Right lung (tissue), 5 donors: ENCODE measurements around the gene MTHFSD. TPM values are rescaled to one million over a fixed set of nuclear protein-coding genes. Genes with fewer than 3 reads are reported as not detected.

Experiments used
- DNase-seq, 2 donors: peaks; one replicate each; pipeline ENCODE4 v3.0.0-alpha.2; 2013
- polyA plus RNA-seq, 5 donors: library from polyadenylated mRNA; unstranded; fragments of 120-200 nt; gene quantifications; one replicate each; pipeline versions ENCODE4 v1.2.1 to v1.2.3, GENCODE V29; 2013; ENCODE audit warnings: inconsistent platforms in 1 of 5, low replicate concordance in 1 of 5; ENCODE audit not compliant: insufficient read length in 5 of 5, insufficient read depth in 1 of 5

Gene MTHFSD
- polyA plus RNA-seq, 5 donors: 22.5 to 30.8 (median 28.9) TPM

DNA sequence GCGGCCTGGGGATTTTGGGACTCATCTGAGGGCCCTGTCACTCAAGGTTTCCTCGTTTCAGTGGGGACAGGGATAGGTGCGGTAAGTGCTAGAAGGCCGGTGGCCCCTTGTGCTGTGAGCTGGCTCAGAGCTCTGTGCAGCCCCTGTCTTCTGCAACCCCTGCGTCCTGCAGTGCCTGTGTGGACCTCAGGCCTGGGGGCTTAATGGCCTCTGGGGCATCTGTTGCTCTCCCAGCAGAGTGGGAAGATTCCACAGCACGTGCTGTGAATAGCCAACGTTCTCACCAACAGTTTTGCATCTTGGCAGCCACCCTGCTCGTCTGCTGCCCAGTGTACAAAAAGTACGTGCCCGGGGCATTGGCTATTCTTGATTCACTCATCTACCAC lies 16.5 kb upstream of the MTHFSD start:
- DNase-seq: no peak

DNA sequence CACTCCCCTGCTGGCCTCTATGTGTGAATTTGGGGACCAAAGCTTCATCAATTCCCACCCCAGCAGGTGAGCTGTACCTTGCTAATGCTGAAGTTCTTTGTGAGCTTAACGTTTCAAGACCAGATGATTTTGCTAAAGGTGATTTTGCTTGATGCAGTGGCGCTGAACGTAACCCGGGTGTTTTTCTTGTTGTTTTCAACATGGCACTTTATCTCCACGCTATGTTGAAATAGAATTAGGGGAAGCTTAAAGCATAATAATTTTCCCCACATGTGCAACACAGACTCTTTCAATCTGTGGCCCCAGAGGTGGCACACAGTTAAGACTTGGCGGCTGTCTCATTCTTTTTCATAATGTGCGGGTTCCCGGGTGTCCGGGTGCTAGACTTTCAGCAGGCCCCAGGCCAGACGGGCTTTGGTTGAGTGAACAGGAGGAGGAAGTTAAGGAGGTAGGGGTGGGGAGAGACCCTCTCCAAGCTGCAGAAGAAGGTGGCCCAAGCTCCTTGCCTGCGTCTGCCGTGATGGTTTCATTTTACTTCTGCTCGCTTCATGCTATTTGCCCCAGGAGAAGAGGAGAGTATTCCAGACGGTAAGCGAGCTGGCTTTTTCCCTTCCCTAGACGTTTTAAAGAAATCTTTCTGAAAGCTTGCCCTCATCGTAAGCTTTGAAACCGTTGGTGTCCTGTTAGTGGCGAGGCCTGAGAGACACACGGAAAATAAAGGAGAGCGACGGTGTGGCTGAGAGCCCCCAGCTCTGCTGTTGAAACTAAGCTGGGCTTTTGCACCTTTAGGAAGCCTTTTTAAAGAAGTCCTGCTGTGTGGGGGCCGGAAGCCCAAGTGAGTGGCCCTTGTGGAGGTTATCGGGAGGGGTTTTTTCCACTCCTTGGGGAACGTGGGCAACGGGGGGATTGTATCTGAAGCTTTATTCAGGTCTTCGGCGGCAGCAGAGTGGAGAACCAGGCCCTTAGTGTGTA lies 15.8 kb upstream of the MTHFSD start:
- DNase-seq: no peak

DNA sequence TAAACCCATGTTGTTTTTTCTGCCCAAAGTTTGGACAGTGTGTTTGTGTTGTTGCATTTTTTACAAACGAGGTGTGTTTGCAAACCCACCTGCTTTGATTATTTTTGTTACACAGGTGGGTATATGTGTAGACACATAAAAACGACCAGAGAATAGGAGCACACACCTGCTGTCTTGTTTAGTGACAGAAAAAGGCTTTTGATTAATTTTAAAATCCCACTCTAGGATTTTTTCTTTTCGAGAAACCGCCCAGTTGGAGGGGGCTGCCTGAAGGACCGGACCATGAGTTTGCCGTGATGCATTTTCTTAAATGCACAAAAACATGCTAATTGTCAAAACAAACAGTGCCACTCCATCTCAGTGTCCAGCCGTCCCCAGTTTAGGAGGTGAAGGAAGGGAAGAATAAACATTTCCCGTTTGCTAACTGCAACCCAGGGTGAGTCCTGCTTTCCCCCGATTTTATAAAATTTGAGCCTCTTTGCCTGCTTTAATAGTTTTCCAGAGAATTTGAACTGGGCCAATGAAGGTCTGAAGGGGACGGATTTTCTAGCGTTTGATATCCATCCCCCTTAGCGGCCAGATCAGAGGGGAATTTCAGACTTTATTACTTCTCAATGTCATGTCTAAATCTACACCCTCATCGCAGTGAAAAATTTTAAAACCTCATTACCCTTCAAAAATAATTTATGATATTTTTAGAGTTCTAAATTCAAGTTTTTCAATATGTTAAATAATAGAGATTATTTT lies 14.8 kb upstream of the MTHFSD start:
- DNase-seq: no peak

DNA sequence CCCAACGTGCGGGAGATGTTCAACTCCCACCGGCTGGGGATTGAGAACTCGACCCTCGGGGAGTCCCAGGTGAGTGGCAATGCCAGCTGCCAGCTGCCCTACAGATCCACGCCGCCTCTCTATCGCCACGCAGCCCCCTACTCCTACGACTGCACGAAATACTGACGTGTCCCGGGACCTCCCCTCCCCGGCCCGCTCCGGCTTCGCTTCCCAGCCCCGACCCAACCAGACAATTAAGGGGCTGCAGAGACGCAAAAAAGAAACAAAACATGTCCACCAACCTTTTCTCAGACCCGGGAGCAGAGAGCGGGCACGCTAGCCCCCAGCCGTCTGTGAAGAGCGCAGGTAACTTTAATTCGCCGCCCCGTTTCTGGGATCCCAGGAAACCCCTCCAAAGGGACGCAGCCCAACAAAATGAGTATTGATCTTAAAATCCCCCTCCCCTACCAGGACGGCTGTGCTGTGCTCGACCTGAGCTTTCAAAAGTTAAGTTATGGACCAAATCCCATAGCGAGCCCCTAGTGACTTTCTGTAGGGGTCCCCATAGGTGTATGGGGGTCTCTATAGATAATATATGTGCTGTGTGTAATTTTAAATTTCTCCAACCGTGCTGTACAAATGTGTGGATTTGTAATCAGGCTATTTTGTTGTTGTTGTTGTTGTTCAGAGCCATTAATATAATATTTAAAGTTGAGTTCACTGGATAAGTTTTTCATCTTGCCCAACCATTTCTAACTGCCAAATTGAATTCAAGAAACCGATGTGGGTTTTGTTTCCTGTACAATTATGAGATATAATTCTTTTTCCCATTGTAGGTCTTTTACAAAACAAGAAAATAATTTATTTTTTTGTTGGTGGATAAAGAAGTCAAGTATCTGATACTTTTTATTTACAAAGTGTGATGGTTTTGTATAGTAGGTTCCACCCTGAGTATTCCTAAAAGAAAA lies 13.9 kb upstream of the MTHFSD start:
- no peak for DNase-seq

DNA sequence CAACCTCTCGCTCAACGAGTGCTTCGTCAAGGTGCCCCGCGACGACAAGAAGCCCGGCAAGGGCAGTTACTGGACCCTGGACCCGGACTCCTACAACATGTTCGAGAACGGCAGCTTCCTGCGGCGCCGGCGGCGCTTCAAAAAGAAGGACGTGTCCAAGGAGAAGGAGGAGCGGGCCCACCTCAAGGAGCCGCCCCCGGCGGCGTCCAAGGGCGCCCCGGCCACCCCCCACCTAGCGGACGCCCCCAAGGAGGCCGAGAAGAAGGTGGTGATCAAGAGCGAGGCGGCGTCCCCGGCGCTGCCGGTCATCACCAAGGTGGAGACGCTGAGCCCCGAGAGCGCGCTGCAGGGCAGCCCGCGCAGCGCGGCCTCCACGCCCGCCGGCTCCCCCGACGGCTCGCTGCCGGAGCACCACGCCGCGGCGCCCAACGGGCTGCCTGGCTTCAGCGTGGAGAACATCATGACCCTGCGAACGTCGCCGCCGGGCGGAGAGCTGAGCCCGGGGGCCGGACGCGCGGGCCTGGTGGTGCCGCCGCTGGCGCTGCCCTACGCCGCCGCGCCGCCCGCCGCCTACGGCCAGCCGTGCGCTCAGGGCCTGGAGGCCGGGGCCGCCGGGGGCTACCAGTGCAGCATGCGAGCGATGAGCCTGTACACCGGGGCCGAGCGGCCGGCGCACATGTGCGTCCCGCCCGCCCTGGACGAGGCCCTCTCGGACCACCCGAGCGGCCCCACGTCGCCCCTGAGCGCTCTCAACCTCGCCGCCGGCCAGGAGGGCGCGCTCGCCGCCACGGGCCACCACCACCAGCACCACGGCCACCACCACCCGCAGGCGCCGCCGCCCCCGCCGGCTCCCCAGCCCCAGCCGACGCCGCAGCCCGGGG lies 12.9 kb upstream of the MTHFSD start:
- DNase-seq: no peak

DNA sequence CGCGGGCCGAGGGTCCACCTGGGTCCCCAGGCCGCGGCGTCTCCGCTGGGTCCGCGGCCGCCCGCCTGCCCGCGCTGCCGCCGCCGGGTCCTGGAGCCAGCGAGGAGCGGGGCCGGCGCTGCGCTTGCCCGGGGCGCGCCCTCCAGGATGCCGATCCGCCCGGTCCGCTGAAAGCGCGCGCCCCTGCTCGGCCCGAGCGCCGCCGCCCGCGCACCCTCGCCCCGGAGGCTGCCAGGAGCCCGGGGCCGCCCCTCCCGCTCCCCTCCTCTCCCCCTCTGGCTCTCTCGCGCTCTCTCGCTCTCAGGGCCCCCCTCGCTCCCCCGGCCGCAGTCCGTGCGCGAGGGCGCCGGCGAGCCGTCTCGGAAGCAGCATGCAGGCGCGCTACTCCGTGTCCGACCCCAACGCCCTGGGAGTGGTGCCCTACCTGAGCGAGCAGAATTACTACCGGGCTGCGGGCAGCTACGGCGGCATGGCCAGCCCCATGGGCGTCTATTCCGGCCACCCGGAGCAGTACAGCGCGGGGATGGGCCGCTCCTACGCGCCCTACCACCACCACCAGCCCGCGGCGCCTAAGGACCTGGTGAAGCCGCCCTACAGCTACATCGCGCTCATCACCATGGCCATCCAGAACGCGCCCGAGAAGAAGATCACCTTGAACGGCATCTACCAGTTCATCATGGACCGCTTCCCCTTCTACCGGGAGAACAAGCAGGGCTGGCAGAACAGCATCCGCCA lies 12.1 kb upstream of the MTHFSD start:
- no peak for DNase-seq

DNA sequence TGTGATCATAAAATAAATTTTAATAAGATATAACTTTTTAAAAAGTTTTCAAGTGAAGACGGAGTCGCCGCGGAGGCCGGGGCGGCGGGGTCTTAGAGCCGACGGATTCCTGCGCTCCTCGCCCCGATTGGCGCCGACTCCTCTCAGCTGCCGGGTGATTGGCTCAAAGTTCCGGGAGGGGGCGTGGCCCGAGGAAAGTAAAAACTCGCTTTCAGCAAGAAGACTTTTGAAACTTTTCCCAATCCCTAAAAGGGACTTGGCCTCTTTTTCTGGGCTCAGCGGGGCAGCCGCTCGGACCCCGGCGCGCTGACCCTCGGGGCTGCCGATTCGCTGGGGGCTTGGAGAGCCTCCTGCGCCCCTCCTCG lies 11.5 kb upstream of the MTHFSD start, which contains the start of gene FOXC2:
FOXC2 (plus strand) TSS at position 229 of the 365 bp plus-strand sequence. CDS start 507 bp downstream, outside the sequence.
- peak; percentile 85 to 89 for DNase-seq

DNA sequence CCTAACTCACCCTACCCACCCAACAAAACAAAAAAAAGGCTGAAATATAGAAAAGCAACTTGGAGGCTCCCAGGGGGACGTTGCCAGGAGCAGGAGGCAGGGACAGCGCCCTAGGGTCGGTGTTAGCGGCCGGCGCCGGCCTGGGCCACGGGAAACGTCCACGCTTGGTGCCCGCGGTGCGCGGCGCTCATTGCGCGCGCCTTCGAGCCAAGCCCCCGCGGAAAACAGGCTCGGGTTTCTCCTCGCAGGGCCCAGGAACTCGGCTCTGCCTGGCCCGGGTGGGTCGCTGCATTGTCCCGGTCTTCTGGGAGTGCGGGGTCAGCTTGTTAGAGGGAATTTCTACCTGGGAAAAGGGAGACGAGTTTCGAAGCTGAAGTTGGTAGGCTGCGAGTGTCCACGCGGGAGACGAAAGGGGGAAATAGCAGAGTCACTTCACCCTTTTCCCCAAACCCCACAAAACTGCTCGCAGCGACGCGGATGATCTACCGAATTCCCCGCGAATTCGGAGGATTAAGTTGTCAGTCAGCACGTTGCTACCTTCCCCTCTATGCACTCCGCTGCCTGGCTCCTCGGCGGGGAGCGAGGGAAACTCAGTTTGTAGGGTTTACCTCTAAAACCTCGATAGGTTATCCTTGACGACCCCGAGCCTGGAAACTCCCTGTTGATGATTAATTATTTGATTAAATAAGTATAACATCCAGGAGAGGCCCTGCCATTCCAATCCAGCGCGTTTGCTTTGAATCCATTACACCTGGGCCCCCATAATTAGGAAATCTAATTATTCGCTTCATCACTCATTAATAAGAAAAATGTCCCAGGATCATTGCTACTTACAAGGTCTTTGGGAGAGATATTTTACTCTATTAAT lies 10.8 kb upstream of the MTHFSD start:
- no peak for DNase-seq

DNA sequence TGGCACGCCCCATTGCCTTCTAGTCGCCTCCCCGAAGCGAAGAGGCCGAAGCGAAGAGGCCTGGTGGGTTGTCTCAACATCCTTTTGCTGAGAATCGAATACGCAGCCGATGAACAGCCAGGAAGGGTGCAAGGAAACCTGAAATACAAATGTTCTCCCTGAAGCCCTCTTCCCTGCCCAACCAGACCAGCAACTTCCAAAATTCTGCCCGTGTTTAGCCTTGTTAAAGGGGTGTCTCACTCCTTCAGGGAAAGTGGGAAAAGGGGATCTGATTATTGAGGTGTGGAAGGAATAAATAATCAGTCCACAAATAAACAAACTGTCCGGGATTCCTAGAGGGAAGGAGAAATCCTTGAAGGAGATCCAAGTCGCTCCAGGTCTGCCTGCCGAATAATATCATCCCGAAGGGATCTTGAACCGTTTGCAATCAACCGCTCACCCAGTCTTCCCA lies 10.2 kb upstream of the MTHFSD start:
- DNase-seq: no peak

DNA sequence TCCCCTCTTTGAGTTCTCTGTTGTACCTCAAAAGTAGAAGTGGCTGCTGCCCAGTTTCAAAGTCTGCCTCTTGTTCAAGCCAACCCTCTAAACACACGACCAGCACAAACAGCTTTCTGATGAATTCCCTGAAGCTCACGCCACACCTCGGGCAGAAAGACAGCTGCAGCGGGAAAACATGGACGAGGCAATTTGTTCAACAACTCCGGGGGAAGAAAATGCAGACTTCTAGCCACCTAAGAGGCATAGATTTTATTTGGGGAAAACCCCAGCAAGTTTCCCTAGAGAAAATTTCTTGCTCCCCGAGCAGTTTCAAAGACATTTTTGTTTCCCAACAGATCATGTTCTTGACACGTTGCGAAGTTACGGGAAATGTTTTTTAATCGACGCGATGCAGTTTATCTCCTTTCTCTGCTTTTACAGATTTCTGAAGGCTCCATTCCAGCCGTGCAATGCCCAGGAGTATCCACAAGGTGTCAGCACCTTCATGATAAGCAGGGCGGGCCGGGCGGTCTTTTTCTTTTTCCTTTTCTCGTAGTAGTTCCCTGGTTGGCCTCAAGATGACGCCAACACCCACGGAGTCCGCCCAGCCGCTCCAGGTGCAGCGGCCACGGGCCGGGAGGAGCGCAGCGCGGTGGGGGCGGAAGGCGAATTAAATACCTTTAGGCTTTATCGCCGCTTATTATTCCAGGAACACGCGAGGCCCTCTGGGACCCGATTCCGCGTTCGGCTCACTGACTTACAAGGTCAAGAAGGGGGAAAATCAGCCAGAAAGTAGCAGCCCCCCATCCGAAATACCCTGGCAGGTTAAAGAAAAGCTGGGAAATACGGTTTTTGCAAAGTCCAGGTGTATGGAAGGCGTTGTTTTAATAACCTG lies 8.7 kb upstream of the MTHFSD start:
- peak; percentile 74 to 87 for DNase-seq

DNA sequence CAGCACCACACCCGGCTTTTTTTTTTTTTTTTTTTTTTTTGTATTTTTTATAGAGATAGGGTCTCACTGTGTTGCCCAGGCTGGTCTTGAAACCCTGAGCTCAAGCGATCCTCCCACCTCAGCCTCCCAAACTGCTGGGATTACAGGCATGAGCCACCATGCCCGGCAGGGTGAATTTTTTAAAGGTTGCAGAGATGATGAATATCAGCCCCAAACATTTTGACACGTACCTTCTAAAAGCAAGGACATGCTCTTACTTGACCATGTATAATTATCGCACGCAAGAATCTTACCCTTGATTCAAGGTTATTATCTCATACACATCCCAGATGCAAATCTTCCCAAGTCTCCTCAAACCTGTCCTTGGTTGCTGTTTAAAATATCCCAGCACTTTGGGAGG lies 7.3 kb upstream of the MTHFSD start:
- no peak for DNase-seq

DNA sequence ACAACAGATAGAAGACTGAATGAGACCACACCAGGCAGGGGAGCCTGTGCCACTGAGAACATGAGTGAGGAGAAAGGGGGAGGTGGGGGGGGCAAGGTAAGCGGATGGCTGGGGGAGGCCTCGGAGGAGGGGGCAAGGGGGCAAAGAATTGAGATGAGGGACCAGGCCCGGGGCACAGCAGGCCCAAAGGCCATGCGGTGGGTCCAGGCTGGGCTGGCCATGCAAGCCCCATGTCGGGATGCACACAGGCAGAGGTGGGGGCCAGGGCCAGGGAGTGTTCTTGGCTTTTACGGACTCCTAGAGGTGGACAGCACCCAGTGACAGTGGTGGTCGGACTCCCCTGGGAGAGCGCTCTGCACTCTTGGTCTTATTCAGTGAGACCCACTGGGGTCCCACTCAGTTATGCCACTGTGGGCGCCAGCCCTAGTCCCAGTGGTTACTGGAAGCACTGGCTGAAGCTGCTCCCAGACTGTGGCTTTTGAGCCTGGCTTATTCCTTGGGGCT lies 4.8 kb upstream of the MTHFSD start:
- DNase-seq: no peak

DNA sequence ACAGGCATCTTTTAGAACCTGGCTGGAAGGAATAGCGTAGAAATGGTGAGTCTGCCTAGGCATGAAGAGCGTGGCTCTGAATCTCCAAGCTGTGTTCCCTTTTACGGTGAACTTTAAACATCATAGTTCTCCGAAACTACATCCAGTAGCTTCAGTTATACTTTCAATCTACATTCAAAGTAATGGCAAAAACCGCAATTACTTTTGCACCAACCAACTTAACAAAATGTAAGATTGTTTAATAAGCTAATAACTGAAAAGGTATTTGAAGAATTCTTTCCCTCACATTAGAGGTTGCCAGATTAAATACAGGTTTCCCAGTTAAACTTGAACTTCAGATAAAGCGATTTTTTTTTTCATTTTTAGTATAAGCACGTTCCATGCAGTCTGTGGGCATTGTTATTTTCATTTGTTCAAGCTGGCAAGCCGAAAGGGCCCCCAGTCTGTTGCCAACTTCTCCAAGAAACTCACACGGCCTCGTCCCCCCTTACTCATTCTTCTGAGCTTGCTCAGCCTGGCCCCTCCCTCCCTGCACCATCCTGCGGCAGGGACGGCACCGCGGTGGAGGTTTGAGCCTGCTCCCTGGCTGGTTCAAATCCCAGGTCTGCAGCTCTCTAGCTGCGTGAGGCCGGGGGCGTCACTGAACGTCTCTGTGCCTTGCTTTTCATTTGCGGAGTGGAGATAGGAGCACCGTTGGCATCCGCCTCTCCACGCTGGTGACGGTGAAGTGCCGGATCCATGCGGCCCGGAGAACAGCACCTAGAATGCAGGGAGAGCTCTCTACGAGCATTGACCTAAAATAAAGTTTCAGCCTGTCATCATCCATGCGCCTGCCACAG lies 3.5 kb upstream of the MTHFSD start:
- no peak for DNase-seq

DNA sequence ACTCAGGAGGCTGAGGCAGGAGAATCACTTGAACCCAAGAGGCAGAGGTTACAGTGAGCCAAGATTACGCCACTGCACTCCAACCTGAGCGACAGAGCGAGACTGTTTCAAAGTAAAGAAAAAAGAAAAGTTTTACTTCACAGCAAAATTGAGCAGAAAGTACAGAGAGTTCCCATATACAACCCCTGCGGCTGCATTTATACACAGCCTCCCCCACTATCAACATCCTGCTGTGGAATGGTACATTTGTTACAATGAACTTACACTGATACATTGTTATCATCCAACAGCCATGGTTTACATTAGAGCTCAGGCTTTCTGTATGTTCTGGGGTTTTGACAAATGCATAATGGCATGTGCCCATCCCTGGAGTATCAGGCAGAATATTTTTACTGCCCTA lies 2.6 kb upstream of the MTHFSD start:
- DNase-seq: no peak

DNA sequence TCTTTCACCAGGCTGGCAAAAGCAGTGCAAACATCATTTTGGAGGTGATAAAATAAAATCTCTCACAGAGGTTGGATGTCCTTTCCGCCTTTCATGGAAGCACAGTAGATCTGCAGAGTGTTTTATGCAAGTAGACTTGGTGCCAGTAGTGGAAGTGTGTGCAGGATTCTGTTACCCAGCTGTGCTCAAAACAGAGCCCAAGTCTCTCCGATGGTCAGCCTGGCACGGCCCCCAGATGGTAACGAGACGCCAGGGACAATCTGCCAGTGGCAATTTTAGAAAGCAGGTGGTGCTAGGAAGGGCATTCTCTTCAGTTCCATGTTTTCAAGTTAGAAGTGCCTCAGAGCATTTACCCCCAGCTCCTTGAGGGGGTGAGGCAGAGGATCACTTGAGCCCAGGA lies 1.5 kb upstream of the MTHFSD start:
- no peak for DNase-seq

DNA sequence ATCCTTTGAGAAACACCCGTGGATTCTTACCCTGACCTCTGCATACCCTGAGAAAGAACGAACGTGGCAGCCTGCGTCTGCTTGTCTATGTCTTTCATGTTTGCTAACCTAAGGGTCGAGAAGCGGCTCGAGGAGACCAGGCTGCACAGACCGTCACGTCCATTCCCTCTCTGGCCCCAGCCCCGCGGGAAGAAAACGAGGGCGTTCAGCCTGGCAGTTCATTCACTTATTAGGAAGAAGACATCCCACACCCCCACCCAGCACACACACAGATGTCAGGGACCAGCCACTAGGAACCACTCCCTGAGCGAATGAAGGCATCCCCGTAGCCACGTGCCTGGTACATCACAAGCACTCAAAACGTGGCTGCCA lies 655 bp upstream of the MTHFSD start:
- DNase-seq: no peak

DNA sequence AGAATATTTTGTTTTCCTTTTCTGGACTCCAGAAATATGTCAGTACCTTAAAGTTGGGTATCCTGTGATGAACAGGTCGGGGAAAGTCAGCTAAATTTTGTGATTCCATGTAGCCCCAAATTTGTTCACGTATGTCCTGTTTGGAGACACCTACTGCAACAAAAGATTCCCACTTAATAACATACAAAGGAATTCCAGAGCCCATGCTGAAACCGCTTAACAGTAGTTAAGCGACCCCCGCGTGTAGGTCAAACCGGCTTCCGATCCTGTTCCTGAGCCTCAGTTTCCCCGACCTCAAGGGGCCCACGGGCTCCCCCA lies 477 bp downstream of the MTHFSD start:
- no peak for DNase-seq
